Stimulated activated naive CD8-positive, alpha-beta T cell treated with anti-CD3 and anti-CD28 coated beads, Interleukin-15, Interleukin-2, amounts not matched to agents 100 ng/mL and 50 ng/mL, for 24 hours (primary cell): ENCODE results near the gene KAZN.

Experiments
- H3K27ac Mint-ChIP-seq: one replicate; pipeline ENCODE4 v1.8.0; 2021; ENCODE audit warnings: mild to moderate bottlenecking, mixed read lengths
- H3K27me3 Mint-ChIP-seq: one replicate; pipeline ENCODE4 v1.8.0; 2021; ENCODE audit warnings: mixed read lengths
- H3K36me3 Mint-ChIP-seq: one replicate; pipeline ENCODE4 v1.8.0; 2021; ENCODE audit warnings: low read depth, mixed read lengths
- H3K4me1 Mint-ChIP-seq: one replicate; pipeline ENCODE4 v1.8.0; 2021; ENCODE audit warnings: low read depth, mixed read lengths
- H3K4me3 Mint-ChIP-seq: one replicate; pipeline ENCODE4 v1.8.0; 2021; ENCODE audit warnings: mild to moderate bottlenecking, mixed read lengths
- H3K9me3 Mint-ChIP-seq: one replicate; pipeline ENCODE4 v1.8.0; 2021; ENCODE audit warnings: mixed read lengths

Gene KAZN

GRCh38 chr1:14705824-14706223, 107.3 kb downstream of the KAZN start:
- H3K4me3 Mint-ChIP-seq, result no peak overlapping the region
- no peaks in the 10 kb centered on the region for H3K36me3 Mint-ChIP-seq
- no peaks in the 10 kb centered on the region for H3K4me1 Mint-ChIP-seq
- no peak overlapping the region for H3K27ac Mint-ChIP-seq
- H3K9me3 Mint-ChIP-seq, result peaks cover 8% of the 10 kb centered on the region
- no peaks in the 10 kb centered on the region for H3K27me3 Mint-ChIP-seq

- Mint-ChIP-seq H3K27me3 (no peaks in the 10 kb centered on the region), H3K27ac (no peak overlapping the region), H3K36me3 (no peaks in the 10 kb centered on the region), H3K4me3 (no peak overlapping the region), H3K9me3 (peaks cover 8% of the 10 kb centered on the region), H3K4me1 (no peaks in the 10 kb centered on the region)
These were observed 108.1 kb downstream of the KAZN start for GRCh38 chr1:14706631-14707030.

- no peak overlapping the region for H3K4me3 Mint-ChIP-seq
- H3K36me3 Mint-ChIP-seq, result no peaks in the 10 kb centered on the region
- no peaks in the 10 kb centered on the region for H3K27me3 Mint-ChIP-seq
- peaks cover 8% of the 10 kb centered on the region for H3K9me3 Mint-ChIP-seq
- H3K27ac Mint-ChIP-seq, result no peak overlapping the region
- no peaks in the 10 kb centered on the region for H3K4me1 Mint-ChIP-seq
These were observed 109.3 kb downstream of the KAZN start for GRCh38 chr1:14707531-14708445.

GRCh38 chr1:14710331-14710730, 111.8 kb downstream of the KAZN start:
- no peak overlapping the region for H3K4me3 Mint-ChIP-seq
- H3K27ac Mint-ChIP-seq, result no peak overlapping the region
- peaks cover 8% of the 10 kb centered on the region for H3K9me3 Mint-ChIP-seq
- H3K4me1 Mint-ChIP-seq, result no peaks in the 10 kb centered on the region
- H3K27me3 Mint-ChIP-seq, result no peaks in the 10 kb centered on the region
- H3K36me3 Mint-ChIP-seq, result no peaks in the 10 kb centered on the region

- Mint-ChIP-seq H3K4me1 (no peaks in the 10 kb centered on the region), H3K27ac (no peak overlapping the region), H3K36me3 (no peaks in the 10 kb centered on the region), H3K27me3 (no peaks in the 10 kb centered on the region), H3K4me3 (no peak overlapping the region), H3K9me3 (peaks cover 8% of the 10 kb centered on the region)
These were observed 113.7 kb downstream of the KAZN start for GRCh38 chr1:14712136-14712535.

GRCh38 chr1:14713077-14713476, 114.6 kb downstream of the KAZN start:
- Mint-ChIP-seq H3K4me3 (no peak overlapping the region), H3K27ac (no peak overlapping the region), H3K9me3 (peaks cover 4% of the 10 kb centered on the region), H3K4me1 (no peaks in the 10 kb centered on the region), H3K27me3 (no peaks in the 10 kb centered on the region), H3K36me3 (no peaks in the 10 kb centered on the region)

GRCh38 chr1:14715266-14715665, 116.8 kb downstream of the KAZN start:
- H3K27me3 Mint-ChIP-seq, result no peaks in the 10 kb centered on the region
- H3K36me3 Mint-ChIP-seq, result no peaks in the 10 kb centered on the region
- H3K9me3 Mint-ChIP-seq, result no peaks in the 10 kb centered on the region
- no peaks in the 10 kb centered on the region for H3K4me1 Mint-ChIP-seq
- H3K27ac Mint-ChIP-seq, result no peak overlapping the region
- H3K4me3 Mint-ChIP-seq, result no peak overlapping the region

- Mint-ChIP-seq H3K27ac (no peak overlapping the region), H3K4me3 (no peak overlapping the region), H3K27me3 (no peaks in the 10 kb centered on the region), H3K9me3 (no peaks in the 10 kb centered on the region), H3K36me3 (no peaks in the 10 kb centered on the region), H3K4me1 (no peaks in the 10 kb centered on the region)
These were observed 117.3 kb downstream of the KAZN start for GRCh38 chr1:14715802-14716201.

GRCh38 chr1:14716474-14716873, 118.0 kb downstream of the KAZN start:
- Mint-ChIP-seq H3K36me3 (no peaks in the 10 kb centered on the region), H3K4me3 (no peak overlapping the region), H3K4me1 (no peaks in the 10 kb centered on the region), H3K27me3 (no peaks in the 10 kb centered on the region), H3K27ac (no peak overlapping the region), H3K9me3 (no peaks in the 10 kb centered on the region)

GRCh38 chr1:14718476-14718875, 120.0 kb downstream of the KAZN start:
- no peaks in the 10 kb centered on the region for H3K27me3 Mint-ChIP-seq
- no peak overlapping the region for H3K4me3 Mint-ChIP-seq
- H3K9me3 Mint-ChIP-seq, result no peaks in the 10 kb centered on the region
- no peaks in the 10 kb centered on the region for H3K4me1 Mint-ChIP-seq
- H3K36me3 Mint-ChIP-seq, result no peaks in the 10 kb centered on the region
- no peak overlapping the region for H3K27ac Mint-ChIP-seq

GRCh38 chr1:14723401-14723800, 124.9 kb downstream of the KAZN start:
- Mint-ChIP-seq H3K27me3 (no peaks in the 10 kb centered on the region), H3K36me3 (no peaks in the 10 kb centered on the region), H3K4me1 (no peaks in the 10 kb centered on the region), H3K9me3 (no peaks in the 10 kb centered on the region), H3K4me3 (no peak overlapping the region), H3K27ac (no peak overlapping the region)

GRCh38 chr1:14724246-14724645, 125.8 kb downstream of the KAZN start:
- H3K27me3 Mint-ChIP-seq, result no peaks in the 10 kb centered on the region
- H3K4me3 Mint-ChIP-seq, result no peak overlapping the region
- no peak overlapping the region for H3K27ac Mint-ChIP-seq
- H3K36me3 Mint-ChIP-seq, result no peaks in the 10 kb centered on the region
- no peaks in the 10 kb centered on the region for H3K4me1 Mint-ChIP-seq
- no peaks in the 10 kb centered on the region for H3K9me3 Mint-ChIP-seq

- Mint-ChIP-seq H3K4me1 (no peaks in the 10 kb centered on the region), H3K9me3 (no peaks in the 10 kb centered on the region), H3K27me3 (no peaks in the 10 kb centered on the region), H3K27ac (no peak overlapping the region), H3K4me3 (no peak overlapping the region), H3K36me3 (no peaks in the 10 kb centered on the region)
These were observed 126.2 kb downstream of the KAZN start for GRCh38 chr1:14724678-14725077.

GRCh38 chr1:14725238-14725637, 126.8 kb downstream of the KAZN start:
- Mint-ChIP-seq H3K4me3 (no peak overlapping the region), H3K36me3 (no peaks in the 10 kb centered on the region), H3K4me1 (no peaks in the 10 kb centered on the region), H3K27ac (no peak overlapping the region), H3K9me3 (no peaks in the 10 kb centered on the region), H3K27me3 (no peaks in the 10 kb centered on the region)

- Mint-ChIP-seq H3K36me3 (no peaks in the 10 kb centered on the region), H3K4me1 (no peaks in the 10 kb centered on the region), H3K27ac (no peak overlapping the region), H3K4me3 (no peak overlapping the region), H3K27me3 (no peaks in the 10 kb centered on the region), H3K9me3 (no peaks in the 10 kb centered on the region)
These were observed 127.2 kb downstream of the KAZN start for GRCh38 chr1:14725695-14726094.

- Mint-ChIP-seq H3K4me3 (no peak overlapping the region), H3K27ac (no peak overlapping the region), H3K36me3 (no peaks in the 10 kb centered on the region), H3K4me1 (no peaks in the 10 kb centered on the region), H3K9me3 (no peaks in the 10 kb centered on the region), H3K27me3 (no peaks in the 10 kb centered on the region)
These were observed 128.1 kb downstream of the KAZN start for GRCh38 chr1:14726606-14727005.
